ENCODE data around the gene GPAT3.

GPAT3 gene

DNA sequence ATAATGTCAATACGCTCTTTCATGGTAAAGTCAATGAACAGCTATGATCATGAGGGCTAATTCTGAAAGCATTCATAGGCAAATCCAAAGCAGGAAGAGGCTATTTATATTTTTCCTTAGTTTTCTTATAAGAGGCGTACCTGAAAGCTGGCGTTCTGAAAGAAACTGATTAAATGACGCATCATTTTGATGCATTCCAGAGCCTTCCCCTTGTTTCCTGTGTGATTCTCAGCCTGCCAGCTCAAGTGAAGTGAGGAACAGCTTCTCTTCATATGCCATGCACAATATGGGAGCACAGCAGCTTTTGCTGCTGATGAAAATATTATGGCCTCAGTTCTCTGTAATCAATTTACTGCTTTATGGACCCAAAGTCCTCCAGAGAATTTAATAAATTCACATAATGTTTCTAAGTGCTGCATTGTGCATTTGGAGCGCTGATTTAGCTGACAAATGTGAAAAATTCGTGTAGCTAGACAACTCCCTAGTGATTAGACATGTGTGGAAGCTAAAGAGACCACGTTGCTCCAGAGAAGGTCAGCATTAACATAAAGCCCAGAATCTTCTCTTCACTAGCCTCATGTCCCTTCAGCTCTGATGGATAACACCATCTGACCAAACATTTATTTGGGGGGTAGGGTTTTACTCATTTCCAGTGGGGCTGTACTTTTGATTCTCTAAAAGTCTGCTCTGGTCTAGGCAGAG is 110.8 kb downstream of the GPAT3 start:
- DNase-seq: no peak

DNA sequence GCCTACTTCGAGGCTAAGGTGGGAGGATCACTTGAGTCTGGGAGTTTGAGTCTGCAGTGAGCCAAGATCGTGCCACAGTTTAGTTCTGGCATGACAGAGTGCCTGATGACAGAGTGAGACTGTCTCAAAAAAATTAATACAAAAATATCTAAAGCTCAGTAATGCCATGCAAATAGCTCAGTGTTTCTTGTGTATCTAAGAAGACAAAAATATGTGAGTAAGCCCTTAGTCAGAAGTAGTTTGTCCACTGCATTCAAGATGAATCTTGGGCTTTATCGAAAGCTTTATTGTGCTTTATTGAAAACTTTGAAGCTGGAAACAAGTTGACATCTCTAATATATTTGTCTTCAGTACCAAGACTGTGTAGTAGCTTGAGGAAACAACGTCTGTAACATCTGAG is 115.9 kb downstream of the GPAT3 start:
- no peak for DNase-seq

All from NCI-H2107 (cell line).